Left ventricle myocardium inferior (tissue), 1 donor: Measurements from ENCODE around the gene BMPER. TPM values are rescaled to one million over a fixed set of nuclear protein-coding genes. Genes with fewer than 3 reads are reported as not detected.

Source experiments
- DNase-seq: peaks from one replicate; pipeline ENCODE4 v3.0.0-alpha.2; 2020
- H3K27ac ChIP-seq: fragments of 200-600 bp; replicated peaks from 2 replicates; pipeline ENCODE4 v1.8.0; 2021
- H3K27me3 ChIP-seq: fragments of 200-600 bp; 2 replicates; pipeline ENCODE4 v1.8.0; 2021; ENCODE audit warnings: low read depth
- H3K36me3 ChIP-seq: fragments of 200-600 bp; 2 replicates; pipeline ENCODE4 v1.8.0; 2021
- H3K4me1 ChIP-seq: fragments of 200-600 bp; 2 replicates; pipeline ENCODE4 v1.8.0; 2021
- H3K4me3 ChIP-seq: fragments of 200-600 bp; 2 replicates; pipeline ENCODE4 v1.8.0; 2021; ENCODE audit warnings: mild to moderate bottlenecking, moderate library complexity
- H3K9me3 ChIP-seq: fragments of 200-600 bp; replicated peaks from 2 replicates; pipeline ENCODE4 v1.8.0; 2021
- CTCF ChIP-seq: fragments of 200-600 bp; IDR thresholded peaks from 2 replicates; pipeline ENCODE4 v1.8.0; 2021; ENCODE audit warnings: antibody characterized with exemption, mild to moderate bottlenecking, borderline replicate concordance
- intact Hi-C: fragments of 100-400 bp; cut with micrococcal nuclease; formaldehyde crosslinking; loops from one replicate; pipeline ENCODE4 v1.11.0; 2022
- total RNA-seq: library from RNA; stranded (reverse); fragmentation: NEBNext Ultra II Directional; extraction: Animal tissue kit (Norgen Biotek cat#: 25700); gene quantifications from one replicate; pipeline ENCODE4 v1.2.1, GENCODE V29; 2021
- donor health status: DM: no; HTN: yes; CAD: no; lungs with severe emphysema.

BMPER gene
- total RNA-seq, 1 donor from 2014 or later, result 2.9 TPM

- TF ChIP-seq CTCF, result no peak
- H3K27me3 ChIP-seq, result peaks cover 4% of the 10 kb centered on the region
- no peak overlapping the region for H3K27ac ChIP-seq
- intact Hi-C loops, result no loop called here
- no peaks in the 10 kb centered on the region for H3K36me3 ChIP-seq
- H3K4me1 ChIP-seq, result no peaks in the 10 kb centered on the region
- peaks cover 8% of the 10 kb centered on the region for H3K9me3 ChIP-seq
- no peak overlapping the region for H3K4me3 ChIP-seq
- no peak for DNase-seq
Observed at GRCh38 chr7:34130558-34131295, 225.4 kb downstream of the BMPER start.

- intact Hi-C loops, result no loop called here
Observed at GRCh38 chr7:34131371-34131770, 226.0 kb downstream of the BMPER start.

GRCh38 chr7:34133356-34133982 is 228.1 kb downstream of the BMPER start:
- no peak overlapping the region for H3K27ac ChIP-seq
- no peak for DNase-seq
- H3K27me3 ChIP-seq, result peaks cover 8% of the 10 kb centered on the region
- H3K36me3 ChIP-seq, result no peaks in the 10 kb centered on the region
- intact Hi-C loops, result no loop called here
- no peaks in the 10 kb centered on the region for H3K9me3 ChIP-seq
- no peak overlapping the region for H3K4me3 ChIP-seq
- TF ChIP-seq CTCF, result no peak
- H3K4me1 ChIP-seq, result no peaks in the 10 kb centered on the region

More at GRCh38 chr7:34131371-34131770, 226.0 kb downstream of the BMPER start:
- no peak for DNase-seq
- Histone ChIP-seq H3K4me3 (no peak overlapping the region), H3K27ac (no peak overlapping the region), H3K9me3 (peaks cover 2% of the 10 kb centered on the region), H3K27me3 (peaks cover 4% of the 10 kb centered on the region), H3K36me3 (no peaks in the 10 kb centered on the region), H3K4me1 (no peaks in the 10 kb centered on the region)
- no peak for TF ChIP-seq CTCF

- peak; percentile 76 for TF ChIP-seq CTCF
- DNase-seq, result peak; percentile 60
- Histone ChIP-seq H3K27ac (no peak overlapping the region), H3K4me3 (no peak overlapping the region), H3K4me1 (no peaks in the 10 kb centered on the region), H3K9me3 (no peaks in the 10 kb centered on the region), H3K27me3 (peaks cover 9% of the 10 kb centered on the region), H3K36me3 (no peaks in the 10 kb centered on the region)
- intact Hi-C loops, result no loop called here
Observed at GRCh38 chr7:34133983-34134782, 228.8 kb downstream of the BMPER start.

GRCh38 chr7:34135924-34136323 is 230.6 kb downstream of the BMPER start:
- no peaks in the 10 kb centered on the region for H3K36me3 ChIP-seq
- H3K9me3 ChIP-seq, result no peaks in the 10 kb centered on the region
- H3K4me1 ChIP-seq, result no peaks in the 10 kb centered on the region
- no peak for TF ChIP-seq CTCF
- H3K4me3 ChIP-seq, result no peak overlapping the region
- no peak overlapping the region for H3K27ac ChIP-seq
- no peak for DNase-seq
- H3K27me3 ChIP-seq, result peaks cover 9% of the 10 kb centered on the region
- intact Hi-C loops, result no loop called here
